HepG2 (cell line): ENCODE measurements around the gene CD8A.
"Not testable (repeated sequence)": the region's sequence is repeated elsewhere in the genome, so short reads cannot be mapped to it uniquely, and the experiment has no call there.

Experiments used
- ATF6 ChIP-seq: sonication (generic); formaldehyde crosslinking; conservative IDR thresholded peaks from 2 replicates; pipeline ENCODE4 v1.4.0; 2020; ENCODE audit warnings: missing genetic modification reagents
- CTCF ChIP-seq: sonication (generic); formaldehyde crosslinking; IDR thresholded peaks from 2 replicates; pipeline ENCODE4 v1.5.0; 2020; ENCODE audit warnings: mild to moderate bottlenecking, missing genetic modification reagents, moderate library complexity
- EP300 ChIP-seq, 3 experiments: sonication (generic) in 1 of 3; formaldehyde crosslinking in 1 of 3; IDR thresholded peaks; 2 replicates each; pipeline versions ENCODE4 v1.5.1 to v1.6.1; 2011 to 2020; ENCODE audit warnings: low read depth in 2 of 3, low read length in 2 of 3, borderline replicate concordance in 1 of 3, improper control_type of control experiment in 1 of 3, mild to moderate bottlenecking in 1 of 3, missing genetic modification reagents in 1 of 3, moderate library complexity in 1 of 3

- not testable (repeated sequence) for TF ChIP-seq CTCF; ATF6 (CRISPR knock-in tag); EP300 (IDR thresholded peaks at IDR 0.05; ENCODE audit: low read depth in 2 of 2, low read length in 2 of 2); EP300 (CRISPR knock-in tag; IDR thresholded peaks at IDR 0.05; ENCODE audit: borderline replicate concordance)
These were observed 51.2 kb downstream of the CD8A start for GRCh38 chr2:86739485-86739884.
